NCI-H2196 (cell line): ENCODE results near the gene PLB1.

ENCODE experiments used
- DNase-seq: peaks from one replicate; lab custom pipeline; 2025; ENCODE audit not compliant: unreplicated experiment; lab: John Stamatoyannopoulos, UW

PLB1 gene

DNA sequence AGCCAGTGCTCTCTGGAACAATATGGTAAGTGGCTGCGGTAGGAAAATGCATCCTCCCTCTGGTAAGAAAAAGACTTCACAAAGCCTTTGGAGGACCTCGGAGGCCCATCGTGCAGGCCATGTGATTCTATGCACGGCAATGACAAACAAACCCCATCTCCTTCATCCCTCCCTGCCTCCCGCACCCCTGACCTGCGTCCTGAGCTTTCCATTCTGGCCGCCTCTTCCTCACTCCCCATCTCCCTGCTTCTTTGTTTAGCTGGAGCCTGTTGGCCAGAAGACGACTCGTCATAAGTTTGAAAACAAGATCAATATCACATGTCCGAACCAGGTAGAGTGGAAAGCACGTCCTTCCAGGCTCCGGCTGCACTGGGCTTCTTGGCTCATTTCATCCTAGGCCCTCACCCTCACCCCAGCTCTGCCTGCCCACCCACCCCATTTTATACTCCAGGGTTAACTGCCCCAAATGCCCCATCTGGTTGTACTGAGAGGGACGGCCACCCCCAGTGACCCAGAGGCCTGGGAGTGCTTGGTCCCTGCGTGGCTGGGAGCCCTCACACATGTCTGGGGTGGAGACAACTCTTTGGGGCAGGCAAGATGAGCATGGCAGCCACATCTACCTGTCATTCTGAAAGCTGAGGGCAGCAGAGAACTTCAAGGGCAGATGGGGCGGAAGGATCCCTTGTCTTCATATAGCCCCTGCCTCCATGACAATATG is 94.0 kb downstream of the PLB1 start:
- no peak for DNase-seq

- DNase-seq: no peak
These were observed 94.8 kb downstream of the PLB1 start for GRCh38 chr2:28590496-28591301.

- no peak for DNase-seq
These were observed 96.0 kb downstream of the PLB1 start for GRCh38 chr2:28591711-28592335.

DNA sequence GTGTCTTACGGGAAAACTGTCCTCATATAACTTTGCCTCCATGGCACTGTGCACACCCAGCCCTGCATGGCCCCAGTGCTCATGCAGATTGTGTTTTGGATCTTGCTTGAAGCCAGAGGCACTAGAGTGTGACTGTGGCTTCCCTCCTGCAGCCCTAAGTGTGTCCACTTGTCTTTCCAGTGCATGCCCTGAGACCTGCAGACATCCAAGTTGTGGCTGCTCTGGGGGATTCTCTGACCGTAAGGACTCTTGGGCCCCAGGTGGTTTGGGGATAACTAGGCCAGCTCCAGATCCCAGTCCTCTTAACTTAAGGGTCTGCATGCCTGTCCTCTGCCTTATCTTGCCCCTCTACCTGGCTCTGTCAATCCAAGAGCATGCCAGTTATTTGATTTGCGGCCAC is 96.6 kb downstream of the PLB1 start:
- DNase-seq: no peak

- no peak for DNase-seq
These were observed 97.4 kb downstream of the PLB1 start for GRCh38 chr2:28593160-28593755.

GRCh38 chr2:28594000-28594331 is 98.1 kb downstream of the PLB1 start:
- DNase-seq: no peak

GRCh38 chr2:28594332-28595108 is 98.7 kb downstream of the PLB1 start:
- peak; percentile 92 for DNase-seq

DNA sequence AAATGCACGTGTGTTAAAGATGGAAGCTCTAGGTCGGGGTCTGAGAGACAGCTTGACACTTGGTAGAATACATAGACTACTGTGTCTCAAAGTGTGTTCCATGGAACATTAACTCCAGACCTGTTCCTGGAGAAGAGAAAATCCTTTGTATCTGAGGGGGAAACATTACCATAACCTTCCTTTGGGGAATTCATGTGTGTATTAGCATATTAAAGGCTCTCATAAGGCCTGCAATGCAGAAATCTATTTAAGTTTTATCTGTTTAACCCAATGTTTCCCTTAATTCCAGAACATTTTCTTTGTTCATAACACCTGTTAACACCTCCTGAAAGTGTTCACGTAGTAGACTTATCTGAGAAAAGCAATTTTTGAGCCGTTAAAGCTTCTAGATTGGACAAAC is 99.5 kb downstream of the PLB1 start:
- no peak for DNase-seq

GRCh38 chr2:28598484-28598883 is 102.6 kb downstream of the PLB1 start:
- no peak for DNase-seq

DNA sequence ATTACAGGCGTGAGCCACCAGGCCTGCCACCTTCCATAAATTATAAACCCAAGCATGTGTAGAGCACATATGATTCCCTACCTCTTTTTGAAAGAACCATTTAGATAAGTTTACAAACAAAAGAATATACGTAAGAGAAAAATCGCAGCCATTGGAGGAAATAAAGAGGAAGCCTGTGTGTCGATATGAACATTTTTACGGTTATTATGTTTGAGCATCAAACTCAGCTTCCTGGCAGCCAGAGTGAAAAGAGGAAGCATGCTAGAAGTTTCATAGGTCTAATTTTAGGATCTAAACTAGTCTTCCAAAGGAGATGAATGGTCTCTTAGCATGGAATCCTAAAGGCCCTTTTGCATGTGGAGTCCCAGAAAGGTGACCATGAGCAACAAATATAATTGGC is 104.3 kb downstream of the PLB1 start:
- no peak for DNase-seq

GRCh38 chr2:28601616-28602015 is 105.8 kb downstream of the PLB1 start:
- no peak for DNase-seq

DNA sequence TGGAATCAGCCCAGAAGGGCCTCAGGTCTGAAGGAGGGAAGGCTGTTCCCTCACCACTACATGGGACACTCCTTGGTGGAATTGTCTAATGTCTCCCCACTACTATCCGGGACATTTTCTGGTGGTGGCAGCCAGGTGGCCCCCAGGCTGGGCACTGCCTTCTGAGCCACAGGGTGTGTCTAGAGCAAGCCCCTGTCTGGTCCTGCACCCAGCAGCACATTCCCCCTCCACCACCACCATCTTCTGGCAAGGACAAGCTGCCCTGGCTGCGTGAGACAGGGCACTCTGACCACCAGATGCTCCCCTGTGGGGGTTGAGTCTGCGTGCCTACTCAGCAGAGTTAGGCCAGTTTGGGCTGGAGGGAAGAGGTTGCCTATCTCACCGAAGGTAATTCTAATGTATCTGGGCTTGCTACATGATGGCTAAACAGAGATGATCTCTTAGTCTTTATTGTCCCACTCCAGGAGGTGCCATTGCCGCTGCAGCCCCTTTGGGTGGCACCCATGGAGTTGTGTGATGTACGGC is 106.3 kb downstream of the PLB1 start:
- no peak for DNase-seq

- DNase-seq: no peak
These were observed 107.1 kb downstream of the PLB1 start for GRCh38 chr2:28602751-28603639.

DNA sequence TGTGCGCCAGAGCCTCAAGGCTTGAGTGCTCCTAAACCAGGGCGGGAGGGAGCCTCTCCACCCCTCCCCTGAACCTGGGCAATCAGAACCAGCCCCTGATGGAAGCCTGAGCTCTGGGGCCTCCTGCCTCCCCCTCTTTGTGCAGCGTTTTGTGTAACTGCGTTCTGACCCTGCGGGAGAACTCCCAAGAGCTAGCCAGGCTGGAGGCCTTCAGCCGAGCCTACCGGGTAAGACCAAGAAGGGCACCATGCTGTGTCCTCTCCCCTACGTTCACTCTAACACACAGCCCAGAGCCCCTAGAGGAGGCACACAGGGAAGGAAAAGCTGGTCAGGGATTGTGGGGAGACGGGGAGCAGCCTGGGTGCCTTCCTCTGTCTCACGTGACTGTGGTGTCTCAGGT is 108.0 kb downstream of the PLB1 start:
- no peak for DNase-seq

DNA sequence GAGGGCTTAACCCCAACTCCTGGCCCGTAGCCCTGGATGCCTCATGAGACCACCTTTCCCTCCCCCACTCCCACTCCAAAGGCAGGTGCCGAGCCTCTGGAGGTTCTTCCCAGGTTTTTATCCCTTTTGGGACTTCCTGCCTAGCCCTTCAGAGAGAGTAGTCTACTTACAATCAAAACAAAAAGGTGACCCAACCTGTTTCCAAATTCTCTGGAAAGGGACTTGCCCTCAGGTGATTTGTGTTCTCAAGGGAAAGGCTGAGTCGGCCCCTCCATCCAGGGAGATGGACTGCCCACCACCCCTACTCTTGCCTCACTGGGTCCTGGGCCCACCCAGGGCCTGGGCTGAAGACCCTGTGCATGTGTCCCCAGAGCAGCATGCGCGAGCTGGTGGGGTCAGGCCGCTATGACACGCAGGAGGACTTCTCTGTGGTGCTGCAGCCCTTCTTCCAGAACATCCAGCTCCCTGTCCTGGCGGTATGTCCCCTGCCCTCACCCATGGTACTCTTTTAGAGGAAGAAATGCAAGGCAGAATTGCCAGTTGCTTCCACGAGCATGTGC is 108.5 kb downstream of the PLB1 start:
- DNase-seq: no peak

DNA sequence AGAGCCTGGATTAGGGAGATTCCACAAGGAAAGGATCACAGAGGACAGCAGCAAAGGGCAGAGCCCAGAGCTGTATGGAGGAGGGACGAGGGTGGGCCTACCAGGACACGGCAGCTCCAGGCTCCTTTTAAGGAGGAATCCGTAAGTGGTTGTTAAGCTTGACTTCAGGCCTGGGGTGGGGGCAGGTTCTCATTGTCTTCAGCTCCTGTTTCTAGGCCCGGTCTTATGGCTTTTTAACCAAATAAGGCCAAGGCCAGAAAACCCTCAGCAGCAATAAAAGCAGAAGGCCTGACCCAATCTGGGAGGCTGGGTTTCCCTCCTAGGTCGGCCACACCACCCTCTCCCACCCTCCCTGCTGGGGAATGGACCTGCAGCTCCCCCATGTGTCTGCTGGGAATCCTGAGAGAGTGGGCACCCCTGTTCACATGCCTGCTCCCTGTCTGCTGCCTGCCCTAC is 111.2 kb downstream of the PLB1 start:
- no peak for DNase-seq

GRCh38 chr2:28607730-28608499 is 112.1 kb downstream of the PLB1 start:
- DNase-seq: no peak

DNA sequence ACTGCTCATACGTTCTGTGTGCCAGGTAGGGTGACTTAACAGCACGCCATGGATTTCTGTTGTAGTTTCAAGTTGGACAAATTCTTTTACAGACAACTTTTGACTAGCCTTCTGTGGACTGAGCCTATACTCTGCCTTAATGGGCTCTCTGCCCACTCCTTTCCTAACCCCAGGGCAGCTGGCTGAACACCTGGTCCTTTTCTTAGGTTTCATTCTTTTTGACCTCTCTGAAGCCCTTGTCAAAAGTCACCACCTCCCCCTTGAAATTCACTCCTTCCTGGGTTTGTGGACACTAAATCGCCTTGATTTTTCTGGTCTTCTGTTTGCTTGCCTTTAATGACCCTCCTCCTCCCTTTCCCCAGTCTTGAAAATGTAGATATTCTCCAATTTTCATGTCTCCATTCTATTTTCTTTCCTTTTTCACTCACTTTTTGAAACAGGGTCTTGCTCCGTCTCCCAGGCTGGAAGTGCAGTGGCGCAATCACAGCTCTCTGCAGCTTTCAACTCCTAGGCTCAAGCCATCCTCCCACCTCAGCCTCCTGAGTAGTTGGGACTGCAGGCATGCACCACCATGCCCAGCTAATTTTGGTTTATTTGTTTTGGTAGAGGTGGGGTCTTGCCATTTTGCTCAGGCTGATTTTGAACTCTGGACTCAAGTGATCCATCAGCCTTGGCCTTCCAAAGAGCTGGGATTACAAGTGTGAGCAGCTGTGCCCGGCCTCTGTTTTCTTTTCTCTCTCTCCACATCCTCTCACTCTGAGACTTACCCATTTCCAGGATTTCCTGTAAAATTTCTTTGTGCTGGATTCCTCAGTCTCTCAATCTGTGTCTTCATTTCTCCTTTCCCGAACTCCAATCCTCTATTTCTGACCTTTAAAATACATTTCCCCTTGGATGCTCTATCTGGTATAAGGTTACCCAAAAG is 112.9 kb downstream of the PLB1 start:
- no peak for DNase-seq
